Testis (tissue), 3 donors: ENCODE data around the gene BTG1. TPM values are rescaled to one million over a fixed set of nuclear protein-coding genes. Genes with fewer than 3 reads are reported as not detected.

ENCODE experiments used
- DNase-seq: peaks from one replicate; pipeline ENCODE4 v3.0.0-alpha.2; 2019
- H3K27ac ChIP-seq, 2 donors: fragments of 200-600 bp; sonication (generic); one replicate each; pipeline ENCODE4 v1.5.1; 2019
- H3K27me3 ChIP-seq: fragments of 200-600 bp; sonication (generic); one replicate; pipeline ENCODE4 v1.5.1; 2019
- H3K36me3 ChIP-seq: fragments of 200-600 bp; sonication (generic); one replicate; pipeline ENCODE4 v1.5.1; 2017; ENCODE audit warnings: low read depth; ENCODE audit errors: missing control alignments
- H3K4me1 ChIP-seq: fragments of 200-600 bp; sonication (generic); one replicate; pipeline ENCODE4 v1.5.1; 2019
- H3K4me3 ChIP-seq, 2 donors: fragments of 200-600 bp; sonication (generic); one replicate each; pipeline ENCODE4 v1.5.1; 2017 to 2019
- H3K9me3 ChIP-seq: fragments of 200-600 bp; sonication (generic); one replicate; pipeline ENCODE4 v1.5.1; 2017
- POLR2A ChIP-seq: fragments of 450-650 bp; IDR thresholded peaks from one replicate; pipeline ENCODE4 v1.6.1; 2017; ENCODE audit warnings: antibody characterized with exemption, mild to moderate bottlenecking, moderate library complexity
- WGBS, 2 donors: methylation state at CpG; one replicate each; pipeline ENCODE4 v1.1.5; 2018; 5-methylcytosine and 5-hydroxymethylcytosine counted together
- intact Hi-C: fragments of 100-400 bp; cut with DNase I; formaldehyde crosslinking; loops from one replicate; pipeline ENCODE4 v1.15.1; 2023; ENCODE audit warnings: low total_unique reads
- polyA plus RNA-seq: library from polyadenylated mRNA; stranded (reverse); fragments of 350-450 nt; fragmentation: Illumina TruSeq; extraction: RNeasy Lipid Tissue Mini Kit (QIAGEN cat#74804); gene quantifications from one replicate; pipeline ENCODE4 v1.2.3, GENCODE V29; 2014; ENCODE audit warnings: low read depth, low replicate concordance; ENCODE audit not compliant: insufficient read depth
- total RNA-seq, 2 donors: library from RNA; depleted of rRNA; stranded (reverse); fragments of >200 nt; gene quantifications; one replicate each; pipeline ENCODE4 v1.2.3, GENCODE V29; 2016
- TF ChIP-seq, protein P1 (sequence below), 3 experiments: fragments of 450-650 bp in 2 of 3; fragments of 200-600 bp in 1 of 3; sonication (generic) in 1 of 3; IDR thresholded peaks; one replicate each; pipeline ENCODE4 v1.5.1; 2016 to 2019; ENCODE audit warnings: antibody characterized with exemption in 3 of 3, mild to moderate bottlenecking in 2 of 3, moderate library complexity in 1 of 3

The BTG1 gene
- total and polyA plus RNA-seq, 3 donors from 2014 or later: 23.8 to 65.3 (median 37.0) TPM

- H3K27ac ChIP-seq: no peak overlapping the region
- no peaks in the 10 kb centered on the region for H3K27me3 ChIP-seq
- H3K9me3 ChIP-seq: no peaks in the 10 kb centered on the region
- no peak for TF ChIP-seq POLR2A
- TF ChIP-seq, protein P1, sequence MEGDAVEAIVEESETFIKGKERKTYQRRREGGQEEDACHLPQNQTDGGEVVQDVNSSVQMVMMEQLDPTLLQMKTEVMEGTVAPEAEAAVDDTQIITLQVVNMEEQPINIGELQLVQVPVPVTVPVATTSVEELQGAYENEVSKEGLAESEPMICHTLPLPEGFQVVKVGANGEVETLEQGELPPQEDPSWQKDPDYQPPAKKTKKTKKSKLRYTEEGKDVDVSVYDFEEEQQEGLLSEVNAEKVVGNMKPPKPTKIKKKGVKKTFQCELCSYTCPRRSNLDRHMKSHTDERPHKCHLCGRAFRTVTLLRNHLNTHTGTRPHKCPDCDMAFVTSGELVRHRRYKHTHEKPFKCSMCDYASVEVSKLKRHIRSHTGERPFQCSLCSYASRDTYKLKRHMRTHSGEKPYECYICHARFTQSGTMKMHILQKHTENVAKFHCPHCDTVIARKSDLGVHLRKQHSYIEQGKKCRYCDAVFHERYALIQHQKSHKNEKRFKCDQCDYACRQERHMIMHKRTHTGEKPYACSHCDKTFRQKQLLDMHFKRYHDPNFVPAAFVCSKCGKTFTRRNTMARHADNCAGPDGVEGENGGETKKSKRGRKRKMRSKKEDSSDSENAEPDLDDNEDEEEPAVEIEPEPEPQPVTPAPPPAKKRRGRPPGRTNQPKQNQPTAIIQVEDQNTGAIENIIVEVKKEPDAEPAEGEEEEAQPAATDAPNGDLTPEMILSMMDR (IDR thresholded peaks at IDR 0.05): no peak
- H3K4me3 ChIP-seq: no peak overlapping the region
- no peaks in the 10 kb centered on the region for H3K36me3 ChIP-seq
- H3K4me1 ChIP-seq: peaks cover 11% of the 10 kb centered on the region
- WGBS, 2 donors: 87 to 92% methylated on average over 4 of the region's 4 CpGs
- intact Hi-C loops: no loop called here
- no peak for DNase-seq
Observed at GRCh38 chr12:92109613-92110012, 36.0 kb downstream of the BTG1 start.

- Histone ChIP-seq H3K27me3 (no peaks in the 10 kb centered on the region), H3K36me3 (no peaks in the 10 kb centered on the region), H3K9me3 (no peaks in the 10 kb centered on the region), H3K27ac (no peak overlapping the region), H3K4me3 (no peak overlapping the region), H3K4me1 (peaks cover 11% of the 10 kb centered on the region)
- intact Hi-C loops: no loop called here
- TF ChIP-seq, protein P1 (IDR thresholded peaks at IDR 0.05): no peak
- no peak for TF ChIP-seq POLR2A
- 59 to 64% methylated on average over 3 of the region's 3 CpGs for WGBS, 2 donors
- DNase-seq: no peak
Observed at GRCh38 chr12:92108651-92109050, 37.0 kb downstream of the BTG1 start.

GRCh38 chr12:92107621-92108131 lies 38.0 kb downstream of the BTG1 start:
- WGBS, 2 donors: 37 to 46% methylated on average over 7 of the region's 7 CpGs
- TF ChIP-seq, protein P1 (IDR thresholded peaks at IDR 0.05): no peak
- TF ChIP-seq POLR2A: no peak

DNA sequence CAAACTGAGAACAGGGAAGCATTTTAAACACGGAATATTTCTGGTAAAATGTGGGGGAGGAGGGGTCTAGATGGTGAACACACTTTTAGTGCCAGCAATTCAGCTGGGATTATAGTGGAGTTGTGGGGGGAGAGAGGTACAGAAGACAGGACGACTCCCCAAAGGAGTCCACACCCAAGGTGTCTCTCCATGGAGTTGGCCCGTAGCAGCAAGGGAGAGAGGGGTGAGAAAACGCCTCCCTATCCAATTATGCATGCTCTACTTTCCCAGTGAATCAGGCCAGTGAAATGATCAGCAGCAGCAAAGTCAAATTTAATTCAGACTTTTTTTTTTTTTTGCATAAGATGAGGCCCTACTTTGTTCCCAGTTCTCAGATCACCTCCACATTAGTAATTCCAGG lies 38.6 kb downstream of the BTG1 start:
- Histone ChIP-seq H3K27me3 (no peaks in the 10 kb centered on the region), H3K27ac (no peak overlapping the region), H3K4me1 (peaks cover 11% of the 10 kb centered on the region), H3K9me3 (no peaks in the 10 kb centered on the region), H3K36me3 (no peaks in the 10 kb centered on the region), H3K4me3 (no peak overlapping the region)
- TF ChIP-seq, protein P1 (IDR thresholded peaks at IDR 0.05): no peak
- no peak for TF ChIP-seq POLR2A
- intact Hi-C loops: no loop called here
- no peak for DNase-seq
- WGBS, 2 donors: 38 to 60% methylated on average over 4 of the region's 4 CpGs

More at GRCh38 chr12:92107621-92108131, 38.0 kb downstream of the BTG1 start:
- intact Hi-C loops: no loop called here
- Histone ChIP-seq H3K9me3 (no peaks in the 10 kb centered on the region), H3K4me3 (no peak overlapping the region), H3K27ac (no peak overlapping the region), H3K4me1 (peaks cover 11% of the 10 kb centered on the region), H3K36me3 (no peaks in the 10 kb centered on the region), H3K27me3 (no peaks in the 10 kb centered on the region)
- no peak for DNase-seq

DNA sequence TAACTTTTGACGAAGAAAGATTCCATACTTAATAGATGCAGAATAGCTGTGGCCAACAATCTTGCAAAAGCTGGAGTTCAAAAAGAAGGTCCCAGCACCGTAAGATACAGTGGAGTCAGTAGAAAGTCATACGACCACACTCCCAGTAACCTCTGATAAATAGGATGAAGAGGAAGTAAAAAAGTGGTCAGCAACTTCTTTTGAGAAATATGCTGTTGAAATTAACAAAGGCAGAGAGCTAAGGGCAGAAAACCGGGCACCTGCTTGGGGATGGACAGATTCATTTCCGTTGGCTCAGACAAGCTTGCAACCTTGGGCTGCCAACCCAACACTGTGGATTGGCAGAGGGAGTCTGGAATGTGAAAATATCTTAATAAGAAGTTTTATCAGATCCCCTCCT lies 40.0 kb downstream of the BTG1 start:
- no peaks in the 10 kb centered on the region for H3K36me3 ChIP-seq
- H3K9me3 ChIP-seq: no peaks in the 10 kb centered on the region
- no peak for DNase-seq
- peaks cover 11% of the 10 kb centered on the region for H3K4me1 ChIP-seq
- 51 to 55% methylated on average over 5 of the region's 5 CpGs for WGBS, 2 donors
- TF ChIP-seq POLR2A: no peak
- TF ChIP-seq, protein P1 (IDR thresholded peaks at IDR 0.05): no peak
- no peaks in the 10 kb centered on the region for H3K27me3 ChIP-seq
- H3K27ac ChIP-seq: no peak overlapping the region
- intact Hi-C loops: no loop called here
- no peak overlapping the region for H3K4me3 ChIP-seq
